WERI-Rb-1 (cell line): ENCODE data around the gene NFKBIL1.

Experiments
- DNase-seq: peaks from one replicate; pipeline ENCODE4 v3.0.0-alpha.2; 2020
- H3K27ac ChIP-seq: fragments of 250-450 bp; sonication (Bioruptor Pico); 2 replicates; pipeline ENCODE4 v1.5.1; 2020; ENCODE audit warnings: mild to moderate bottlenecking, moderate library complexity
- H3K27me3 ChIP-seq: fragments of 250-450 bp; sonication (Bioruptor Pico); 2 replicates; pipeline ENCODE4 v1.5.1; 2021; ENCODE audit warnings: mild to moderate bottlenecking, low read depth, moderate library complexity; ENCODE audit not compliant: insufficient read depth, severe bottlenecking
- H3K36me3 ChIP-seq: fragments of 250-450 bp; sonication (Bioruptor Pico); 2 replicates; pipeline ENCODE4 v1.5.1; 2020; ENCODE audit warnings: mild to moderate bottlenecking, moderate library complexity
- H3K4me3 ChIP-seq: 2 replicates; pipeline ENCODE4 v1.5.1; 2011; ENCODE audit warnings: low read depth, mild to moderate bottlenecking, control low read depth, low read length
- H3K9me3 ChIP-seq: fragments of 250-450 bp; sonication (Bioruptor Pico); 2 replicates; pipeline ENCODE4 v1.5.1; 2021; ENCODE audit warnings: mild to moderate bottlenecking, moderate library complexity; ENCODE audit not compliant: severe bottlenecking
- CTCF ChIP-seq: IDR thresholded peaks from 2 replicates; pipeline ENCODE4 v1.5.1; 2011; ENCODE audit warnings: low read depth, mild to moderate bottlenecking, control low read depth, inconsistent platforms, low read length

Gene NFKBIL1

GRCh38 chr6:31592396-31592771 lies 45.0 kb downstream of the NFKBIL1 start:
- Histone ChIP-seq H3K4me3 (no peak overlapping the region), H3K9me3 (peaks cover 2% of the 10 kb centered on the region), H3K27ac (no peak overlapping the region), H3K36me3 (no peaks in the 10 kb centered on the region), H3K27me3 (no peaks in the 10 kb centered on the region)
- TF ChIP-seq CTCF = no peak
- DNase-seq = no peak

GRCh38 chr6:31597006-31597405 lies 49.6 kb downstream of the NFKBIL1 start:
- Histone ChIP-seq H3K27ac (no peak overlapping the region), H3K27me3 (no peaks in the 10 kb centered on the region), H3K36me3 (no peaks in the 10 kb centered on the region), H3K4me3 (no peak overlapping the region), H3K9me3 (peaks cover 2% of the 10 kb centered on the region)
- TF ChIP-seq CTCF = peak; percentile 72
- DNase-seq = peak; percentile 50

GRCh38 chr6:31607317-31607716 lies 59.9 kb downstream of the NFKBIL1 start:
- H3K27ac ChIP-seq = no peak overlapping the region
- no peak for DNase-seq
- no peaks in the 10 kb centered on the region for H3K27me3 ChIP-seq
- no peak for TF ChIP-seq CTCF
- H3K9me3 ChIP-seq = no peaks in the 10 kb centered on the region
- H3K36me3 ChIP-seq = no peaks in the 10 kb centered on the region
- no peak overlapping the region for H3K4me3 ChIP-seq
